Measurements from ENCODE around the gene GCKR.

Gene GCKR, protein sequence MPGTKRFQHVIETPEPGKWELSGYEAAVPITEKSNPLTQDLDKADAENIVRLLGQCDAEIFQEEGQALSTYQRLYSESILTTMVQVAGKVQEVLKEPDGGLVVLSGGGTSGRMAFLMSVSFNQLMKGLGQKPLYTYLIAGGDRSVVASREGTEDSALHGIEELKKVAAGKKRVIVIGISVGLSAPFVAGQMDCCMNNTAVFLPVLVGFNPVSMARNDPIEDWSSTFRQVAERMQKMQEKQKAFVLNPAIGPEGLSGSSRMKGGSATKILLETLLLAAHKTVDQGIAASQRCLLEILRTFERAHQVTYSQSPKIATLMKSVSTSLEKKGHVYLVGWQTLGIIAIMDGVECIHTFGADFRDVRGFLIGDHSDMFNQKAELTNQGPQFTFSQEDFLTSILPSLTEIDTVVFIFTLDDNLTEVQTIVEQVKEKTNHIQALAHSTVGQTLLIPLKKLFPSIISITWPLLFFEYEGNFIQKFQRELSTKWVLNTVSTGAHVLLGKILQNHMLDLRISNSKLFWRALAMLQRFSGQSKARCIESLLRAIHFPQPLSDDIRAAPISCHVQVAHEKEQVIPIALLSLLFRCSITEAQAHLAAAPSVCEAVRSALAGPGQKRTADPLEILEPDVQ

DNA sequence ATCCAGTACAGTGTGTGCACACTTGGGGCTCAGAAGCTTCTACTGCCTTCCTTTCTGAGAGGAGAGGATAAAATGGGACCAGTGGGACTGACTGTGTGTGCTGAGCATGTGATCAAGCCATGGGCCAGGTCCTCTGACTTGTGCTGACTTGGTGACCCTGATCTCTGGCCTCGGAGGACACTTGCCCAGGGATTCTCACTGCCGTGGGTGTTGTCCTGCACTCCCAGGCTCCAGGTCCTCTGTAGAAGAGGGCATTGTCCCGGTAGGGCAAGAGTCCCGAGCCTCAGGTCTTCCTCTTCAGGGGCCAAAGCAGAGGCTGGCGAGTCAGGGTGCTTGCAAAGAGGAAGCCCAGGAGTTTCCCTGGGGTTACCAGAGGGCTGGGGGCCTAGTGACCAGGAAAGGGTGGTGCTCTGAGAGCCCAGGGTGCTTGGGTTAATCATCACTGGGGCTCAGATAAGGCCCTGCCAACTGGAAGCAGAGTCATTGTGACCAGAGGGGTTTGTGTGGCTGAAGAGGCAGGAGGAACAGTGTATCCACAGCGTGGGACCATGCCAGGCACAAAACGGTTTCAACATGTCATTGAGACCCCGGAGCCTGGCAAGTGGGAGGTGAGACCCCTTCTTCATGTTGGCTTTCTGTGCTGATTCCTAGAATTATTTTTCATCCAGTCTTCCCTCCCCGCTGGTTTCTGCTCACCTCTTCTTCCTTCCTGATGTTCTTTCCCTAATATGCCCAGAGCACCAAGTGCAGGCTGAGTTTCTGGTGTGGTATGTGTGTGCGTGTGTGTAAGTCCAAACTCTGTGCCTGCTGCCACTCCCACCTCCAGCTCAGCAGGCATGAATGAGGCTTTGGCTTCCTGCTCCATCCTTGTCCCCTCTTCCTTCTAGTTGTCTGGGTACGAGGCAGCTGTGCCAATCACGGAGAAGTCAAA lies at the start of gene GCKR:
GCKR (plus strand) TSS at position 483 of the 931 bp plus-strand sequence; CDS start at position 549, 66 bp downstream.
- DNase-seq (ENCODE audit: low spot score) = no peak

DNA sequence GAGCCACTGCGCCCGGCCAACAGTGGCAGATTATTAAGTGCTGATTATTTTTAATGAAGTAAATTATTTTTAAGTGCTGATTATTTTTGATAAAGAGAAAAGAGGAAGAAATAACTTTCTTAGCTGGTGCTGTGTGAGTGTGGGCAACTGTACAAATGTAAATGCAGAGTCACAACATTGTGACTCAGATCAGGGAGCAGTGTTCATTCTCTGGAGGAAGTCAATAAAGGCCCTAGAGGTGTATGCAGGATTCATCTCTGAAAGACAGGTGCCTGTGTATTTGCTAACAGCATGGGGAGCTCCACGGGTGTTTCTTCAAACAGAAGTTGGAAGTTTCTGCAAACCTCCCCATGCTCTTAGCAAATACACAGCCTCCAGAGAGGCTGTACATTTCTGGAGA lies 48.3 kb upstream of the GCKR start:
- DNase-seq (ENCODE audit: low spot score) = no peak

DNA sequence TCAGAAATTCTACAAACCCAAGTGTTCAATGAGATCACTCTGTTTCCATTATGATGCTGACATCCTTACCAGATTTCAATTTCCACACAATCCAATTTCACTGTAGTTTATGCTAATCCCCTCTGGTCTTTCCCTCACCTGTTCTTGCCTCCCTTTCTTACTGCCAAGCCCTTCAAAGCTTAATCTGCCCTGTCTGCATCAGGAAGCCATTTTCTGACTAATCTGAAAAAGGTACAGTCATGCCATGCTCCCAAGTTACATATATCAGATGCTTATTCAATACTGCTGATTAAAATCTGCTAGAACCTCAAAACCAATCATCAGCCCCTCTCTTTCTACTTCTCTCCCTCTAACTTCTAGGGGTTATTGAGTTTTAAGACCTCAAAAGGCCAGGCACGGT lies 45.5 kb upstream of the GCKR start:
- no peak for DNase-seq (ENCODE audit: low spot score)

DNA sequence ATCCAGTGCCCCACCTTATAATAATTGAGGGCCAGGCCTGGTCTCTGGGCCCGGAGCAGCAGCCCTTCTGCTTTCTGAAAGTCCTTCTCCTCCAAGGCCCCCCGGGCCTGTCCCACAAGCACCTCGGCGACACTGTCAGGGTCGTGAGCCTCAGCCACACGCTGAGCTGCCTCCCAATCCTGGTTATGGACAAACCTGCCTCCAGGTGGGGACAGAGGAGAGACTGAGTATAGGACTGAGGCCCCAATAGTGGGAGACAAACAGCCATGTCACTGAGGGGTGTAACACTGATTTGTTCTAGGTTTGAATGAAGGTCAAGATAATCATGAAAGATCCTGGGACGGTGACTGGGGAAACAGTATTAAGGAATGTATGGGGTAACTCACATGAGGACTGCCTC lies 42.7 kb upstream of the GCKR start:
- no peak for DNase-seq (ENCODE audit: low spot score)

DNA sequence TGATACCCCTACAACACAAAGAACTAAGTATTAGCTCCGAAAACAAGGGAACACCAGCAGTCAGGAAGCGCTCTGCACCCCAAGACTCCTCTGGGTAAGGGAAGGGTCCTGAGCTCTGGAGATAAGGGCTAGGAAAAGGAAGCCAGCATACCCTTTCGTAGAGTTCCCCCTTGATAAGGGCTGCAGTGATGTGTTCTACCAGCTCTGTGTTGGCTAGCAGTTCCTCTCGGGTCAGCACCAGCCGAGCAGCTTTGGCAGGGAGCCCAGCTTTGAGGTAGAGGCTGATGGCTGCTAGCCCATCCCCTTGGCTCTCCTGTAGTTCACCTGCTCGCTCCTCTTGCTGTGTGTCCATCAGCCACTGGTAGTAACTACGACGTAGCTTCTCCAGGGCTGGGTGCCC lies 35.5 kb upstream of the GCKR start:
- DNase-seq (ENCODE audit: low spot score) = no peak

DNA sequence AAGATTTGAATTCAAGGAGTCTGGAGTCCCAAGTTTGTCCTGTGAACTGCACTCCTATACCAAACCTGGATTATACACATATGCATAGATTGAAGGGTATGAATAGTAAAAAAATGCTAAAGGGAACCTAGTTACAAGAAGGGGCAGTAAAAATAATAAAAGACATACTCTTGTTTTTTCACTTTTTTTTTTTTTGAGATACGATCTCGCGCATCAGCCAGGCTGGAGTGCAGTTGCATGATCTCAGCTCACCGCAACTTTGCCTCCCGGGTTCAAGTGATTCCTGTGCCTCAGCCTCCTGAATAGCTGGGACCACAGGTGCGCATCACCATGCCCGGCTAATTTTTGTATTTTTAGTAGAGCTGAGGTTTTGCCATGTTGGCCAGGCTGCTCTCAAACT lies 32.2 kb upstream of the GCKR start:
- DNase-seq (ENCODE audit: low spot score) = no peak

DNA sequence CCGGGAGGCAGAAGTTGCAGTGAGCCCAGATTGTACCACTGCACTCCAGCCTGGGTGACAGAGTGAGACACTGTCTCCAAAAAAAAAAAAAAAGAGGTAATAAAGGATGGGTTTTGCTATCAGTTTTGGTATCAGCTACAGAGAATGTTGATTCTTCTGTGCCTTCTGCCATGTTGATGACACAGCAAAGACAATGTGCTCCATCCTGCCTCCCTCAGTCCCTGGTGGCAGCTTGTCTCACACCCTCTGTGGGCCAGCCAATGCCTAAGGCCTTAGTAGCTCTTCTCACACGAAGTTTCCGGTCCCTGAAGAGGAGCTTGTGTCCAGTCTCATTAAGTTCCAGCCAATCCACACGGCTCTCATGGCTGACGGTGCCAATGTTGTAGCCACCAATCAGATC lies 24.7 kb upstream of the GCKR start:
- DNase-seq (ENCODE audit: low spot score) = no peak

DNA sequence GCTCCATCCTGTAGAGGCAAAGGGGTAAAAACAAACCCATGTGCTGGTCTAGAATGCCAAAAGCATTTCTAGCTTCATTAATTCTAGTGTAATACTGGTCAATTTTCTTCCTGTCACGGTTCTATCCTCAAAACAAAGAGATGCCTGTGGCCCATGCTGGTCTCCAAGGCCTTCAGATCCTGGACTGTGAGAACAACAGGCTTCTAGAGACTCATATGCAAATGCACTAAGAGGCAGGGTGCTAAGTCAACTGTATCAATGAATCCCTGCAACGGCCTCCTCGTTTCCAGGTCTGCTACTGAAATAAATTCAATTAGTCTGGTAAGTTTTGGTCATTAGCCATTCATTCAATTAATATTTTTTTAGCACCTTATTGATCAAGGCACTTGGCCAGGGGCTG lies 11.1 kb upstream of the GCKR start:
- DNase-seq (ENCODE audit: low spot score) = peak; percentile 52

DNA sequence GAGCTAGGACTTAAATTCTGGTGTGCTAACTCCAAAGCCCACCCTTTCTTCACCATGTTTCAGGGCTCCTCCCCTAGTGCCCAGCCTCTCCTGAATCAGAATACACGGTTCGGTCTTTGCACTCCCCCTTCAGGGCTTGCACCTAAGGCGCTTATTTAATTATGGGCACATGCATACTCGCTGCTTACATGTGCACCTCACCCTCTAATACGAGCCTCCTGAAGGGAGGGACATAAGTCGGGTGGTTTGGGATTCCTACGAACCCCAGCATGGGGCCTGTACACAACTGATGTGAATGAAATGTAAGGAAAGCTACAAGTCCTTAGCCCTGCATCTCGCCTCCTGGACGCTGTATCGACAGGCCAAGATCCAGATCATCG lies 7.5 kb upstream of the GCKR start:
- no peak for DNase-seq (ENCODE audit: low spot score)

DNA sequence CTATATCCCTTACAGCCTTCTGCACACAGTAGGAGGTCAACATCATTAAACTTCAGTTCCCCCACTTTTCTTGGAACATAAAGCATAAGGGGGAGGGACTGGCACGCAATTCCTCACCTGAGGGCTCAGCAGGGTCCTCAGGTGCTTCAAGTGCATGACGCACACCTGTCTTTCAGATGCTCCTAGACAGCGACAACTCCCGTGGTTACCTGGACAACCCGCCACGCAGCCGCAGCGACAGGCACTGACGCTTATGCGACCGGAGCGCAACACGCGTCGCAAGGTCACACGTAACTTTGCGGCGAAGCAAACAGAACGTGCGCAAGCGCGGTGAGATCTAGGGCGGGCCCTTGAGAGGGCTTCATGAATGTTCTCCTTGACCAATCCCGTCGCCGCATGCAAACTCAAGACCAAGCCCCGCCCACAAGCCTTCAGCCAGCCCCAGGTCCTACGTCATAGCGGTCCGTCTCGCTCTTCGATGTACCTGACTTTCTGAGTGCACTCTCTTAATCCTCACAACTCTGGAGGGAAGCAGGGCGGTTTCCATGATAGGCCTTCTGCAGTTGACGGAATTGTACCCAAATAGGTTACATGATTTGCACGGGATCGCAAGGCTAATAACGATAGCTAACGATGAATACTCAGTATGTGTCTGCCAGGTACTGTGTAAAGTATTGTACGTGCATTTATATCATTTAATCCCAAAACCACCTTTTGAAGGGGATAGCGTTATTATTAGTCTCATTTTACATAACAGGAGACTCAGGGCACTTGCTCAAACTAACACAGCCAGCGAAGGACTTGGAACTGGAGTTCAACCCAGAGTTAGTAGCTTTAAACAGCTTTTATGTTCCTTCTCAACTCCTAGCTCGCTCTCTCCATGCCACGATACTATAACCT lies 6.9 kb upstream of the GCKR start, which contains the start of gene IFT172:
IFT172 (minus strand) TSS at position 246 of the 900 bp plus-strand sequence; CDS start at position 156, 90 bp downstream.
- peak; percentile 98 for DNase-seq (ENCODE audit: low spot score)

DNA sequence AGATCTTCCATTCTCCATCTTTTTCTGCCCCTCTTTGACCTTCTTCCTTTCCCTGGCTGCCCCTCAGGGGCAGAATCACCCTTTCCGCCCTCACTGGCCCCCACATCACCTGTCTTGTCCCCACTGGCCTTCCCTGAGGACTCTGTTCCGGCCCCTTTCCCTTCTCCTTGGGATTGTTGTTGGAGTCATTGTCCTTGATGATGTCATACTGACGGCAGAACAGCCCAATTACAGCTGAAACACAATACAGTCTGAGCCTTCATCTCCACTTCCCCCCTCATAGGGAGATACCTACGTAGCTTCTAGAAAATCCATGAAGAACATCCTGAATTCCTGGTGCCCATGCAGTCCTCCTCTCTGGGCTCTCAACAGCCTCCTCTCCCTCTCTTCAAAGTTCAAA lies 4.1 kb upstream of the GCKR start:
- DNase-seq (ENCODE audit: low spot score) = no peak

DNA sequence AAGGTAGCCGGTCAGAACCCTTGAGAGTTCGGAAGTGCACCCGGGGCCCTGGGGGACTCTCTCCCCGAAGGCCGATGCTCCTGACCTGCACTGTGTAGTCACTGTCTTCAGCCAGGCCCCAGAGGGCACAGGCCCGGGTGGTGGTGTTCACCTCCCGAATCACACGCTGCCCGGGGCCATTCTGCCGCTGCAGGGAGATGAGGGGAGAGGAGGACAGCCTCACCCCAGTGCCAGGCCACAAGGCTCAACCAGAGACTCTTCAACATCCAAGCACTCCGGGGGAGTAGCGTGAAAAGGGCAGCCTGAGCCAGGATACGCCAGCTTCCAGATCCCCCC lies 2.7 kb upstream of the GCKR start:
- DNase-seq (ENCODE audit: low spot score) = no peak

DNA sequence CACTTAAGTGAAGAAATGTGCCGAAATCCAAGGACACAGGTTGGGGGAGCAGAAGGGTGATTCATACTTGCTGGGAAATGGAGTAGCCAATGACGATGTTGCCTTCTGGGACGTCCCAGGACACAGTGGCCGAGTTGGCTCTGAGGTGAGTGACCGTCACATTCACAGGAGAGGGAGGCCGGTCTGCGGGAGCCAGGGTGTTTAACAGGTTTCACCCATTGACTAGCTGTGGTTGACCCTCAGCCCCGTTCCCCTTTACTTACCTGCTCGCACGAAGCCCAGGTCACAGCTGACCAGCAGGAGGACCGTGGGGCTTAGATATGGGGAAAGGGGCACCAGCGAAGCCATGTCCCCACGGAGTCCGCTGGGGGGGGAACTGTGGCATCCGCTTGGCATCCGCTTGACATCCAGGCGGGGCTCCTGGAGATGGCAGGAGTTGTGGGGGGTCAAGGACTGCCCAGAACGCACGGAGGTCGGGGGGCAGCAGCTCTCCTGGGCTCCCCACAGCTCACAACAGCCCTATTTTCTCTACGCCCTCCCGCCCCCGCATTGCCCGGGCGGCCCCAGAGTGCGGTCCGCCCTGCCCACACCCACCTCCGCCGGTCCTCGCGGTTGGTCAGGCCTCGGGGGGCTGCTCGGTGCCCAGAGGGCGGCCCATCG lies 2.2 kb upstream of the GCKR start:
- DNase-seq (ENCODE audit: low spot score) = no peak

DNA sequence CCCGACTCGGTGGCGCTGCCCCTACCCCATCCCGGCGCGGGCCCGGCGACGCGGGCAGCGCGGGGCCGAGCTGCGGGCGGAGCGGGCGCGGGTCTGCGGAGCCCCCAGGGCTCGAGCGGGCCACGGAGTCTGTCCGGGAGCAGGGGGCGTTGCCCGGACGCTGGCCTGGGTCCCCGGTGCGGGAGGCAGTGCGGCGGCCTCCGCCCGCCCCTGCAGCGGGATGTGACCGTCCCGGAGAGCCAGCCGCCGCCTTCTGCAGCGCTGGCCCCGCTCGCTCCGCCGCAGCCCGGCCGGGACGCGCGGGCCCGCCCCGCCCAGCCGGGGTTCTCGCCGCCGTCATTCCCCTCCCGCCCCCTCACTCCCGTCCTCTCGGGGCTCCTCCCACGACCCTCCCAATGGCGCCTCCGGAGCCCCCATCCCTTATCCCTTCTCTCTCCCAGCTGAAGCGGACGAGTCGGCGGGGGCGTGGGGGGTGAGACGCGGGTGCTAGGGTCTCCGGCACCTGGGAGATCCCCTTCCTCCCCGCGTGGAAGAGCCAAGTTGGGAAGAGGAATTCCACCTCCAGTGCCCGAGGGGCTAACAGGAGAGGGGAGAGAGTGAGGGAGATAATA lies 1.6 kb upstream of the GCKR start, which contains the start of gene FNDC4:
FNDC4 (minus strand) TSS at position 257 of the 611 bp plus-strand sequence. CDS start 521 bp downstream, outside the sequence.
- DNase-seq (ENCODE audit: low spot score) = no peak

DNA sequence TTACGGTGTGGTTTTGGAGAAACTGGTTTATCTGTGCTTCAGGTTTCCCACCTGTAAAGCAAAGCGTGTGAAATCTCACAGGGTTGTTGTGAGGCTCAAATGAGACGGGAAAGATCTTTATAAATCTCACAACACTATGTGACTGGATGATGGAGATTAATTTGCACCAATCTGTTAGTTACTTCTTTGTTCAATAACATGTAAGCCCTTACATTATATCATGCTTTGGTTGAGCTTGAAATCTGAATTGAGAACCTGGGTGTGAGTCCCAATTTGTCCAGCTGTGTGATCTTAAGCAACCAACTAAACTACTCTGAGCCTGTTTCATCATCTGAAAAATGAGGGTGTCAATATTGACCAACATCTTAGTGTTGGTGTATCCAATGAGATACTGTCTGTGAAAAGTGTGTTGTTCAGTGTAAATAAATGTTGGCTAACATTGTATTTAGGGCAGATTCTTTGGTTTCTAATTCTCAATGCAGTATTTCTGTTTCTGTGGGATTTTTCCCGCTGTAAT lies 741 bp upstream of the GCKR start:
- no peak for DNase-seq (ENCODE audit: low spot score)

DNA sequence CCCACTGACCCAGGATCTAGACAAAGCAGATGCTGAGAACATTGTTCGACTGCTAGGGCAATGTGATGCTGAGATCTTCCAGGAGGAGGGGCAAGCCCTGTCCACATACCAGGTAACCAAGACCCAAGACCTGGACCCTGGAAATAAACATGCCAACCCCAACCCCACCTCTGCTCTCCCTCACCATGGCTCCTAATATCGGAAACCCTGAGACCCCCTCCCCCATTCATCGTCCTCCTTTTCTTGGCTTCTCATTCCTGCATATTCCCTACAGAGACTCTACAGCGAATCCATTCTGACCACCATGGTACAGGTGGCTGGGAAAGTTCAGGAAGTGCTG lies 619 bp downstream of the GCKR start:
- DNase-seq (ENCODE audit: low spot score) = no peak

DNA sequence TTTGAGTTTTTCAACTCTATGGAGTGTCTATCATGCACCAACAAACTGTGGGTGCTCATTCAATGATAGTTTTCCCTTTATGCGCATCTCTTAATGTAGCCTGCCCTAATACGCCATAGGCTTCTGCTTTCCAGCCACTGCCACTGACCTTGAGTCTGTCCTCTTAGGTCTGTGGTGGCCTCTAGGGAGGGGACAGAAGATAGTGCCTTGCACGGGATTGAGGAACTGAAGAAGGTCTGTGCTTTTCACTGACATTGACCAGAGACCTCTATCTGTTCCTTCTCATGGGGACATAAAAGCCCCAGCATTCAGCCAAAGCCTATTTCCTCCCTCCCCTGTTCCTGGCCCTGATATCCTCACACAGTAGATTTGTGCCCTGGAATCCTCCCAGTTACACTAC lies 2.3 kb downstream of the GCKR start:
- DNase-seq (ENCODE audit: low spot score) = no peak

DNA sequence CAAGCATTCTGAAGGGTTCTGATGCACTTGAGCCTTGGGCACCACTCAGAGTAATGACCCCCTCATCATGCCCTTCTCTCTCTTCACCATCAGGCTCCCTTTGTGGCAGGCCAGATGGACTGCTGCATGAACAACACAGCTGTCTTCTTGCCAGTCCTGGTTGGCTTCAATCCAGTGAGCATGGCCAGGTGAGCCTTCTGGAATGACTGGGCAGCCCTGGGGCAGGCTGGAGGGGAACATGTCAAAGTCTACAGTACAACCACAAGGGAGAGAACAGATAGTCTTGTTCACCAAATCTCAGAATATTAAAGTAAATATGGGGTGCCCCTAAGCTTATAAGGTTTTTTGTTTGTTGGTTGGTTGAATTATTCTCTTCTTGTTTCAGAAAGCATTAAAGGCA lies 4.4 kb downstream of the GCKR start:
- no peak for DNase-seq (ENCODE audit: low spot score)

DNA sequence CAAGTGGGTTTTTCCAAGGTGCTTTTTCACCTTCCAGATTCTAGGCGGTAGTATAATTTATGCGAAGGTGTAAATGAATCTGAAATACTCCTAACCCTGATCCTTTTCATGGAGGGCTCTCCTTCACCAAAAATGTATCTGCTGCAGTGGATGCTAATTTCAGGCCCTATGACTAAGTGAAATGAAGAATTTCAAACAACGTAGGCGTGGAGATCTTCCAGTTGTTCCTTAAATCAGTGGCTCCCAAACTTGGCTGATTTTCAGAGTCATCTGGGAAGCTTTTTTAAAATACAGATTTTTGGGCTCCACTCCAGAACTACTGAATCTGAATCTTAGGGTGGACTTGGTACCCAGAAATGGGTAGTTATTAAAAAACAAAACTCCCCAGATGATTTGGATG lies 5.5 kb downstream of the GCKR start:
- DNase-seq (ENCODE audit: low spot score) = no peak

DNA sequence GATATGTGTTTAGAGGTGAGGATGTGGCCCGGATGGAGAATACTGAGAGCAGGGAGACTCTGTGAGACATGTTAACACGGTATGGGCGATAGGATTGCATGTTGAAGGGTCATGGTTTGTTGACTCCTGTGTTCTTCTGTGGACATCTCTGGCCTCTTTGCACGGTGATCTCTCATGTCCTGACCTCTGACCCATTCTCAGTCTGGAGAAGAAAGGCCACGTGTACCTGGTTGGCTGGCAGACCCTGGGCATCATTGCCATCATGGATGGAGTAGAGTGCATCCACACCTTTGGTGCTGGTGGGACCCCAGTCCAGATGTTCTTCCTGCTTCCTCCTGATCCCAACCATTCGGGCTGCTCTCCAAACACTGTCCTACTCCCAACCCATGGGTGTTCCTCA lies 9.9 kb downstream of the GCKR start:
- DNase-seq (ENCODE audit: low spot score) = no peak
